Measurements from ENCODE around the gene RGS3.

RGS3 gene

DNA sequence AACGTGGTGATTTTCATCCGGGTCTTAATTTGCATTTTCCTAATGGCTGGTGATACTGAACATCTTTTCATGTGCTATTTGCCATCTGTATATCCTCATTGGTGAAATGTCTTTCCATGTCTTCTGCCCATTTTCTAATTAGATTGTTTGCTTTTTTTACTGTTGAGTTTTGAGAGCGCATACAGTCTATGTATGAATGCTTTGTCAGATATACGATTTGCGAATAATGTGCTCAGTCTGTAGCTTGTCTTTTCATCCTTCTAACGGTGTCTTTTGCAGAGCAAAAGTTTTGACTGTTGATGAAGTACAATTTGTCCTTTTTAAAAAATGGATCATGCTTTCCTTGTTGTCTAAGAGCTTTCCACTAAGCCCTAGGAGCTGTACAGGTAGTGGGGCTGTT, 143.0 kb downstream of the RGS3 start:
- no peak for DNase-seq
- Histone ChIP-seq H3F3A (ENCODE audit: insufficient read depth, low read length) (no peaks in the 10 kb centered on the region), H3K4me2 (ENCODE audit: low read depth, low read length) (no peak overlapping the region), H3K4me3 (ENCODE audit: low read length) (no peak overlapping the region), H3K36me3 (replicated peaks; ENCODE audit: insufficient read depth, low read length) (no peaks in the 10 kb centered on the region), H3K79me2 (ENCODE audit: low read length) (no peaks in the 10 kb centered on the region), H3K9ac (ENCODE audit: low read length) (no peak overlapping the region), H3K27me3 (replicated peaks; ENCODE audit: insufficient read depth, low read length) (no peaks in the 10 kb centered on the region), H2AFZ (ENCODE audit: low read length) (no peak overlapping the region), H3K4me1 (ENCODE audit: low read length) (no peaks in the 10 kb centered on the region), H4K20me1 (ENCODE audit: insufficient read depth, low read length) (no peaks in the 10 kb centered on the region), H3K9me3 (replicated peaks; ENCODE audit: insufficient read depth, low read length) (no peaks in the 10 kb centered on the region), H3K27ac (ENCODE audit: low read length) (no peak overlapping the region), H3K9me2 (replicated peaks; ENCODE audit: insufficient read depth, low read length) (no peaks in the 10 kb centered on the region)
- TF ChIP-seq EZH2phosphoT487 (IDR thresholded peaks at IDR 0.05; ENCODE audit: low read length) (no peak), CTCF (IDR thresholded peaks at IDR 0.05; ENCODE audit: low read length) (no peak), EZH2 (optimal IDR thresholded peaks at IDR 0.05; ENCODE audit: low read depth, low read length) (no peak)

DNA sequence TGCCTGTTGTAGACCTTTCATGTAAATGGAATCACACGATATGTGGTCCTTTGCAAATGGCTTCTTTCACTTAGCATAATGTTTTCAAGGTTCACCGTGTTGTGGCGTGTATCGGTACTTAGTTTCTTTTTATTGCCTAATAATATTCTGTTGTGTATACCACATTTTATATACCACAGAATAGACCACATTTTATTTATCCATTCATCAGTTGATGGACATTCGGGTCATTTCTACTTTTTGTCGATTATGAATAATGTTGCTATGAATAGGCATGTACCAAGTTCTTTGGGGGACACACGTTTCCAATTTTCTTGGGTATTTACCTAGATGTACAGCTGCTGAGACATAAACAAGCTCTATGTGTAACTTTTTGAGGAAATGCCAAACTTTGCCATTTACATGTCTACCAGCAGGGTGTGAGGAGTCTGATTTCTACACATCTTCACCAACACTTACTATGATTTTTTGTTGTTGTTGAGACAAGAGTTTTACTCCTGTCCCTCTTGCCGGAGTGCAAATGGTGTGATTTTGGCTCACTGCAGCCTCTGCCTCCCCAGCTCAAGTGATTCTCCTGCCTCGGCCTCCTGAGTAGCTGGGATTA, 144.7 kb downstream of the RGS3 start:
- Histone ChIP-seq H4K20me1 (ENCODE audit: insufficient read depth, low read length) (no peaks in the 10 kb centered on the region), H3K79me2 (ENCODE audit: low read length) (no peaks in the 10 kb centered on the region), H3K4me3 (ENCODE audit: low read length) (no peak overlapping the region), H3K27me3 (replicated peaks; ENCODE audit: insufficient read depth, low read length) (no peaks in the 10 kb centered on the region), H3K36me3 (replicated peaks; ENCODE audit: insufficient read depth, low read length) (no peaks in the 10 kb centered on the region), H2AFZ (ENCODE audit: low read length) (no peak overlapping the region), H3K9ac (ENCODE audit: low read length) (no peak overlapping the region), H3F3A (ENCODE audit: insufficient read depth, low read length) (no peaks in the 10 kb centered on the region), H3K4me1 (ENCODE audit: low read length) (no peaks in the 10 kb centered on the region), H3K9me3 (replicated peaks; ENCODE audit: insufficient read depth, low read length) (no peaks in the 10 kb centered on the region), H3K9me2 (replicated peaks; ENCODE audit: insufficient read depth, low read length) (no peaks in the 10 kb centered on the region), H3K4me2 (ENCODE audit: low read depth, low read length) (no peak overlapping the region), H3K27ac (ENCODE audit: low read length) (no peak overlapping the region)
- TF ChIP-seq EZH2phosphoT487 (IDR thresholded peaks at IDR 0.05; ENCODE audit: low read length) (no peak), EZH2 (optimal IDR thresholded peaks at IDR 0.05; ENCODE audit: low read depth, low read length) (no peak), CTCF (IDR thresholded peaks at IDR 0.05; ENCODE audit: low read length) (no peak)
- no peak for DNase-seq

DNA sequence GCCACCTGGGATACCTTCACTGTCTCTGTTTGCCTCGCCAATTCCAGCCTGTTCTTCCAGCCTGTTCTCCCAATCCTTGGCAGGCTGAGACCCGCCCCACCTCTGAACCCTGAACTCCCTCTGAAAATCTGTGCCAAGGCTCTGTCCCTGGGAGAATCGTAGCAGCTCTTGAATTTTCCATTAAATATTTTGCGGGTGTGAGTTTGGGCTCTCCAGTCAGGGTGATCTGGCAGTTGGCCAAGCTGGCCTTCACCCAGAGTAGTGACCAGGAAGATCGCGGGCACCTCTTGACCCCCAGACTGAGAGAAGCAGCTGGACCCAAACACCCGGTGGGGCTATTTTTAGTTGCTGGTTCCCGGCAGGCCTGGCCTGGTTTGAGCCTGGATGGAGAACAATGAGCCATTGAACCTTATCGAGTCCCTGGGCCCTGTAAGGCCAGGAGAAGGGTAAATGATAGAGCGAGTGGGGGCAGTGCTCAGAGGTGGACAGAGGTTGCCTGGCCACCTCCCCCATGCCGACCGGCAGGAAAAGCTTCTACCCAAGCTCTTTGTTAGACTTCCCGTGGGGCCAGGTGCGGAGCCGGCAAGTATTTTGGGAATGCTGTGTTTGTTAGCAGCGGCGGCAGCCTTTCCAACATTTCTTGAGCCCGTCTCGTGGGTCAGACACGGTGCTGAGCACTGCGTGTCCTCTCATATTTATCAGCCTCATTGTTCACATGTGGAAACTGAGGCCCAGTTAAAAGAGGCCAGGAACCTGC, 146.2 kb downstream of the RGS3 start:
- Histone ChIP-seq H4K20me1 (ENCODE audit: insufficient read depth, low read length) (no peaks in the 10 kb centered on the region), H2AFZ (ENCODE audit: low read length) (no peak overlapping the region), H3K4me3 (ENCODE audit: low read length) (no peak overlapping the region), H3K4me1 (ENCODE audit: low read length) (no peaks in the 10 kb centered on the region), H3K9me3 (replicated peaks; ENCODE audit: insufficient read depth, low read length) (no peaks in the 10 kb centered on the region), H3K27ac (ENCODE audit: low read length) (no peak overlapping the region), H3K9me2 (replicated peaks; ENCODE audit: insufficient read depth, low read length) (no peaks in the 10 kb centered on the region), H3K79me2 (ENCODE audit: low read length) (no peaks in the 10 kb centered on the region), H3F3A (ENCODE audit: insufficient read depth, low read length) (no peaks in the 10 kb centered on the region), H3K36me3 (replicated peaks; ENCODE audit: insufficient read depth, low read length) (no peaks in the 10 kb centered on the region), H3K27me3 (replicated peaks; ENCODE audit: insufficient read depth, low read length) (no peaks in the 10 kb centered on the region), H3K4me2 (ENCODE audit: low read depth, low read length) (no peak overlapping the region), H3K9ac (ENCODE audit: low read length) (no peak overlapping the region)
- TF ChIP-seq EZH2 (optimal IDR thresholded peaks at IDR 0.05; ENCODE audit: low read depth, low read length) = no peak
- no peak for TF ChIP-seq EZH2phosphoT487 (IDR thresholded peaks at IDR 0.05; ENCODE audit: low read length)
- TF ChIP-seq CTCF (IDR thresholded peaks at IDR 0.05; ENCODE audit: low read length) = no peak
- no peak for DNase-seq

All from MM.1S (cell line).